Endodermal cell (in vitro differentiated cells): ENCODE results near the gene ATXN2L. TPM values are rescaled to one million over a fixed set of nuclear protein-coding genes. Genes with fewer than 3 reads are reported as not detected.
"Not testable (repeated sequence)": the region's sequence is repeated elsewhere in the genome, so short reads cannot be mapped to it uniquely, and the experiment has no call there.

Source experiments
- DNase-seq: peaks from one replicate; pipeline ENCODE4 v3.0.0-alpha.2; 2017
- H3K27ac ChIP-seq: 2 replicates; pipeline ENCODE4 v1.5.1; 2013; ENCODE audit warnings: mild to moderate bottlenecking, low read depth, low read length, moderate library complexity
- H3K27me3 ChIP-seq: 2 replicates; pipeline ENCODE4 v1.6.1; 2013; ENCODE audit warnings: mild to moderate bottlenecking, low read length, moderate library complexity; ENCODE audit not compliant: insufficient read depth, control insufficient read depth, poor library complexity, severe bottlenecking
- H3K36me3 ChIP-seq: 2 replicates; pipeline ENCODE4 v1.7.0; 2013; ENCODE audit warnings: mild to moderate bottlenecking, low read length, moderate library complexity; ENCODE audit not compliant: control insufficient read depth, insufficient read depth
- H3K4me1 ChIP-seq: one replicate; pipeline ENCODE4 v1.7.0; 2013; ENCODE audit warnings: low read length; ENCODE audit not compliant: control insufficient read depth, insufficient read depth
- H3K4me3 ChIP-seq: 2 replicates; pipeline ENCODE4 v1.5.1; 2013; ENCODE audit warnings: mild to moderate bottlenecking, low read length, moderate library complexity
- H3K9ac ChIP-seq: 2 replicates; pipeline ENCODE4 v1.6.1; 2013; ENCODE audit warnings: mild to moderate bottlenecking, low read length, moderate library complexity; ENCODE audit not compliant: poor library complexity, severe bottlenecking; ENCODE audit errors: extremely low read depth
- H3K9me3 ChIP-seq: 2 replicates; pipeline ENCODE4 v1.6.1; 2013; ENCODE audit warnings: mild to moderate bottlenecking, low read length, moderate library complexity; ENCODE audit not compliant: control insufficient read depth
- H3K27ac Mint-ChIP-seq: 2 replicates; pipeline ENCODE4 v1.8.0; 2020; ENCODE audit warnings: mixed read lengths
- H3K27me3 Mint-ChIP-seq: 2 replicates; pipeline ENCODE4 v1.8.0; 2021; ENCODE audit warnings: mild to moderate bottlenecking, mixed read lengths; ENCODE audit not compliant: insufficient read depth
- H3K36me3 Mint-ChIP-seq: 2 replicates; pipeline ENCODE4 v1.8.0; 2020; ENCODE audit warnings: low read depth, mixed read lengths
- H3K4me1 Mint-ChIP-seq: 2 replicates; pipeline ENCODE4 v1.8.0; 2020; ENCODE audit warnings: mixed read lengths
- H3K4me3 Mint-ChIP-seq: 2 replicates; pipeline ENCODE4 v1.8.0; 2020; ENCODE audit warnings: mild to moderate bottlenecking, moderate library complexity, mixed read lengths
- H3K9me3 Mint-ChIP-seq: 2 replicates; pipeline ENCODE4 v1.8.0; 2020; ENCODE audit warnings: mild to moderate bottlenecking, mixed read lengths
- WGBS, 2 experiments: methylation state at CpG; one replicate each; pipeline versions ENCODE4 v1.1.5 to v1.1.7; 2013; ENCODE audit warnings: missing lambda C conversion rate in 2 of 2, mixed read lengths in 1 of 2; ENCODE audit not compliant: insufficient coverage in 1 of 2, insufficient read length in 1 of 2; 5-methylcytosine and 5-hydroxymethylcytosine counted together
- total RNA-seq, 2 donors: library from RNA; stranded (reverse); fragmentation: NEBNext Ultra II Directional in 1 of 2; extraction: Animal tissue kit (Norgen Biotek cat#: 25700) in 1 of 2; gene quantifications; 2 replicates in 1 of 2; 3 replicates in 1 of 2; pipeline ENCODE4 v1.2.1, GENCODE V29; 2021
- TF ChIP-seq, protein P1 (sequence below): fragments of 200-600 bp; sonication (generic); conservative IDR thresholded peaks from 2 replicates; pipeline ENCODE4 v1.5.0; 2021; ENCODE audit warnings: antibody characterized with exemption, mild to moderate bottlenecking

ATXN2L gene
- total RNA-seq, 2 donors from 2014 or later: 242 to 264 TPM

DNA sequence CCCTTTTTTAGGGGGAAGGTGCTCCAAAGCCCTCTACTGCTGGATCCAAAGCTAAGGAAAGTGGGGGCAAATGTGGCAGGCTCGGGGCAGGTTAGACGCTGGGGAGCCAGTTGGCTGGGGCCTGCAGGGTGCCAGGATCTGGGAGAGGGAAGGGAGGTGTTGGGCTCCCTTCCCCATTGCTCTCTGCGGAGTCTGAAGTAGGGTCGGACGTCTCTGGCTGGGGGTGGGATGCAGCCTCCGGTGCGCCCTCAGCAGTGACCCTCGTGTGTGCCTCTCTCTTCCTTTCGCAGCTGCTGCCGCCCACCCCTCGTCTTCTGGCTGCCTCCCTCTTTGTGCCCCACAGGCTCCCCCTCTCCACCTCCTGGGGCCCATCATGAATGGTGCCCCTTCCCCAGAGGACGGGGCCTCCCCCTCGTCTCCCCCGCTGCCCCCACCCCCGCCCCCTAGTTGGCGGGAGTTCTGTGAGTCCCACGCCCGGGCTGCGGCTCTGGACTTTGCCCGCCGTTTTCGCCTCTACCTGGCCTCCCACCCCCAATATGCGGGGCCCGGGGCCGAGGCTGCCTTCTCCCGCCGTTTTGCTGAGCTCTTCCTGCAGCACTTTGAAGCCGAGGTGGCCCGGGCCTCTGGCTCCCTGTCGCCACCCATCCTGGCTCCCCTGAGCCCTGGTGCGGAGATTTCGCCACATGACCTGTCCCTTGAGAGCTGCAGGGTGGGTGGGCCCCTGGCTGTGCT, 43.1 kb downstream of the ATXN2L start:
- Mint-ChIP-seq H3K9me3 (no peaks in the 10 kb centered on the region), H3K36me3 (peaks cover 32% of the 10 kb centered on the region), H3K27me3 (no peaks in the 10 kb centered on the region), H3K4me3 (no peak overlapping the region), H3K4me1 (peaks cover 15% of the 10 kb centered on the region), H3K27ac (peak overlapping the region; percentile 64)
- TF ChIP-seq, protein P1, sequence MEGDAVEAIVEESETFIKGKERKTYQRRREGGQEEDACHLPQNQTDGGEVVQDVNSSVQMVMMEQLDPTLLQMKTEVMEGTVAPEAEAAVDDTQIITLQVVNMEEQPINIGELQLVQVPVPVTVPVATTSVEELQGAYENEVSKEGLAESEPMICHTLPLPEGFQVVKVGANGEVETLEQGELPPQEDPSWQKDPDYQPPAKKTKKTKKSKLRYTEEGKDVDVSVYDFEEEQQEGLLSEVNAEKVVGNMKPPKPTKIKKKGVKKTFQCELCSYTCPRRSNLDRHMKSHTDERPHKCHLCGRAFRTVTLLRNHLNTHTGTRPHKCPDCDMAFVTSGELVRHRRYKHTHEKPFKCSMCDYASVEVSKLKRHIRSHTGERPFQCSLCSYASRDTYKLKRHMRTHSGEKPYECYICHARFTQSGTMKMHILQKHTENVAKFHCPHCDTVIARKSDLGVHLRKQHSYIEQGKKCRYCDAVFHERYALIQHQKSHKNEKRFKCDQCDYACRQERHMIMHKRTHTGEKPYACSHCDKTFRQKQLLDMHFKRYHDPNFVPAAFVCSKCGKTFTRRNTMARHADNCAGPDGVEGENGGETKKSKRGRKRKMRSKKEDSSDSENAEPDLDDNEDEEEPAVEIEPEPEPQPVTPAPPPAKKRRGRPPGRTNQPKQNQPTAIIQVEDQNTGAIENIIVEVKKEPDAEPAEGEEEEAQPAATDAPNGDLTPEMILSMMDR: no peak
- DNase-seq: no peak
- WGBS, 2 experiments: 90 to 93% methylated on average over 15 to 28 of the region's 32 CpGs
- Histone ChIP-seq H3K27me3 (no peaks in the 10 kb centered on the region), H3K9me3 (no peaks in the 10 kb centered on the region), H3K27ac (no peak overlapping the region), H3K4me1 (peaks cover 7% of the 10 kb centered on the region), H3K36me3 (peaks cover 28% of the 10 kb centered on the region), H3K9ac (no peak overlapping the region), H3K4me3 (peak overlapping the region; percentile 95)

DNA sequence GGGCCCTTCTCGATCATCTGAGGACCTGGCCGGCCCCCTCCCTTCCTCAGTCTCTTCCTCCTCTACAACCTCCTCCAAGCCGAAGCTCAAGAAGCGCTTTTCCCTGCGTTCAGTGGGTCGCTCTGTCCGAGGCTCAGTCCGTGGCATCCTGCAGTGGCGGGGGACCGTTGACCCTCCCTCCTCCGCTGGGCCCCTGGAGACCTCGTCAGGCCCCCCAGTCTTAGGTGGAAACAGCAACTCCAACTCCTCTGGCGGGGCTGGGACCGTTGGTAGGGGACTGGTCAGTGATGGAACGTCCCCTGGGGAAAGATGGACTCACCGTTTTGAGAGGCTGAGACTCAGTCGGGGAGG, 43.6 kb downstream of the ATXN2L start:
- Histone ChIP-seq H3K4me1 (peaks cover 7% of the 10 kb centered on the region), H3K27me3 (no peaks in the 10 kb centered on the region), H3K9me3 (no peaks in the 10 kb centered on the region), H3K36me3 (peaks cover 30% of the 10 kb centered on the region), H3K4me3 (no peak overlapping the region), H3K9ac (no peak overlapping the region), H3K27ac (no peak overlapping the region)
- Mint-ChIP-seq H3K36me3 (peaks cover 32% of the 10 kb centered on the region), H3K9me3 (no peaks in the 10 kb centered on the region), H3K4me3 (no peak overlapping the region), H3K27me3 (no peaks in the 10 kb centered on the region), H3K4me1 (peaks cover 15% of the 10 kb centered on the region), H3K27ac (peak overlapping the region; percentile 64)
- DNase-seq: no peak
- TF ChIP-seq, protein P1: no peak
- WGBS, 2 experiments: 95 to 96% methylated on average over 4 to 17 of the region's 17 CpGs

DNA sequence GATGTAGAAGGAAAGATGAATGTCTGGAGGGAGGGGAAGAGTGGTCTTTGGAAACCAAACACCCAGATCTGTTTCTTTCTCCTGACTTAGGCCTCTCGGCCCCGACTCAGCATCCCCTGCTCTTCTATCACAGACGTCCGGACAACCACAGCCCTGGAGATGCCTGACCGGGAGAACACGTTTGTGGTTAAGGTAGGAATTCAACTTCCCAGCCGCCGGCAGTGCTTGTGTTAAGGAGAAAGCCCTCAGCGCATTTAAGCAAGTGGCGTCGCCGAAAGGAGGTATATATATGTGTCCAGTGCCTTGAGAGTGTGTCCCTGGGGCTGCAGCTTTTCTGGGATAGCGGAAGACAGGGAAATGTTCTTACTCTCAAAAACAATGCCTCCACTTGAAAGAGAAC, 44.4 kb downstream of the ATXN2L start:
- Mint-ChIP-seq H3K27ac (no peak overlapping the region), H3K36me3 (peaks cover 32% of the 10 kb centered on the region), H3K27me3 (no peaks in the 10 kb centered on the region), H3K4me1 (peaks cover 15% of the 10 kb centered on the region), H3K4me3 (no peak overlapping the region), H3K9me3 (no peaks in the 10 kb centered on the region)
- H3K27me3 ChIP-seq: no peaks in the 10 kb centered on the region
- WGBS, 2 experiments: 92 to 94% methylated on average over 7 to 13 of the region's 13 CpGs
- H3K36me3 ChIP-seq: peaks cover 31% of the 10 kb centered on the region
- TF ChIP-seq, protein P1: no peak
- no peaks in the 10 kb centered on the region for H3K9me3 ChIP-seq
- no peak for DNase-seq
- H3K4me1 ChIP-seq: peaks cover 7% of the 10 kb centered on the region
- H3K9ac ChIP-seq: no peak overlapping the region
- H3K4me3 ChIP-seq: no peak overlapping the region
- no peak overlapping the region for H3K27ac ChIP-seq

DNA sequence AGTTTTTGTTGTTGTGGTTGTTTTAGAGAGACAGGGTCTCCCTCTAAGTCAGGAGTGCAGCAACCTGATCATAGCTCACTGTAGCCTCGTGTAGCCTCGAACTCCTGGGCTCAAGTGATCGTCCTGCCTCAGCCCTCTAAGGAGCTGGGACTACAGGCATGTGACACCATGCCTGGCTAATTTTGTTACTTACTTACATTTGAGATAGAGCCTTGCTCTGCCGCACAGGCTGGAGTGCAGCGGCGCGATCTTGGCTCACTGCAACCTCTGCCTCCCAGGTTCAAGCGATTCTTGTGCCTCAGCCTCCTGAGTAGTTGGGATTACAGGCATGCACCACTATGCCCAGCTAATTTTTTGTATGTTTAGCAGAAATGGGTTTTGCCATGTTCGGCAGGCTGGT, 44.8 kb downstream of the ATXN2L start:
- 89 to 96% methylated on average over 7 to 9 of the region's 9 CpGs for WGBS, 2 experiments
- H3K27ac ChIP-seq, H3K4me3 Mint-ChIP-seq, H3K9ac ChIP-seq, H3K27me3 Mint-ChIP-seq, H3K9me3 ChIP-seq, H3K4me1 ChIP-seq, H3K27ac Mint-ChIP-seq, DNase-seq, H3K27me3 ChIP-seq, H3K4me3 ChIP-seq, H3K9me3 Mint-ChIP-seq: not testable (repeated sequence)
- H3K36me3 ChIP-seq: peaks cover 31% of the 10 kb centered on the region
- peaks cover 15% of the 10 kb centered on the region for H3K4me1 Mint-ChIP-seq
- peaks cover 35% of the 10 kb centered on the region for H3K36me3 Mint-ChIP-seq
